Measurements from ENCODE around the gene FAF1. TPM values are rescaled to one million over a fixed set of nuclear protein-coding genes. Genes with fewer than 3 reads are reported as not detected.

Gene FAF1
- total and polyA plus RNA-seq, 2 of the 8 experiments (the other 6 are each of a cell fraction or from before 2014, with no cell fraction given): 10.8 to 65.9 TPM

- H2BK12ac ChIP-seq (ENCODE audit: low read depth, low read length): no peak overlapping the region
- H4K20me1 ChIP-seq (replicated peaks in 1 of 2; ENCODE audit: control insufficient read depth in 1 of 2, insufficient read depth in 2 of 2, low read length in 2 of 2): peaks cover 0 to 2% of the 10 kb centered on the region in 2 experiments
- ChIA-PET CTCF (ENCODE audit: partially characterized antibody) (no interaction called here), POLR2A (ENCODE audit: partially characterized antibody) (no interaction called here)
- no peak overlapping the region for H2AFZ ChIP-seq (ENCODE audit: low read length)
- H2BK15ac ChIP-seq (ENCODE audit: low read length): no peak overlapping the region
- peaks cover 0 to 23% of the 10 kb centered on the region in 2 experiments; a peak in 1 of 4 replicates for H3K79me2 ChIP-seq (ENCODE audit: control insufficient read depth in 1 of 2, insufficient read depth in 2 of 2, low read length in 2 of 2)
- no peaks in the 10 kb centered on the region for H3K27me3 ChIP-seq (replicated peaks in 1 of 4; ENCODE audit: control insufficient read depth in 3 of 4, extremely low read depth in 1 of 4, insufficient read depth in 3 of 4, low read length in 3 of 4)
- H3K18ac ChIP-seq (ENCODE audit: extremely low read depth, low read length): no peak overlapping the region
- H2AK5ac ChIP-seq (ENCODE audit: low read depth, low read length): no peak overlapping the region
- FAIRE-seq: no peak
- no peak for TF ChIP-seq SIN3A (conservative IDR thresholded peaks at IDR 0.05 in 1 of 2, IDR thresholded peaks at IDR 0.05 in 1 of 2; ENCODE audit: low read depth in 1 of 2, low read length in 2 of 2)
- H2BK120ac ChIP-seq (replicated peaks; ENCODE audit: low read depth, low read length): no peak overlapping the region
- no peak for DNase-seq (ENCODE audit: low read depth in 1 of 2, low spot score in 2 of 2)
- H3K4me3 ChIP-seq (ENCODE audit: extremely low read depth in 1 of 4, insufficient read depth in 2 of 4, low read depth in 3 of 4, low read length in 4 of 4): no peak overlapping the region
- no peak overlapping the region for H4K5ac ChIP-seq (ENCODE audit: insufficient read length, low read depth, low read length)
- H3K14ac ChIP-seq (ENCODE audit: insufficient read length): no peak overlapping the region
- no peak overlapping the region for H3K56ac ChIP-seq (replicated peaks; ENCODE audit: insufficient read length, low read depth, low read length)
- peaks cover 0 to 5% of the 10 kb centered on the region in 2 experiments; a peak in 1 of 4 replicates for H3K9me3 ChIP-seq (ENCODE audit: insufficient read depth in 2 of 2, low read depth in 1 of 2, low read length in 1 of 2)
- H2BK20ac ChIP-seq (ENCODE audit: low read length): no peak overlapping the region
- no peak overlapping the region for H3K4ac ChIP-seq (replicated peaks; ENCODE audit: insufficient read length, low read depth, low read length)
- no peaks in the 10 kb centered on the region for H3K36me3 ChIP-seq (ENCODE audit: control insufficient read depth in 2 of 4, insufficient read depth in 4 of 4, low read length in 3 of 4)
- peaks cover 0 to 4% (median 0%) of the 10 kb centered on the region in 4 experiments; a peak in 2 of 7 replicates for H3K4me1 ChIP-seq (replicated peaks in 1 of 4; ENCODE audit: control insufficient read depth in 3 of 4, insufficient read depth in 4 of 4, low read length in 3 of 4)
- H3K9ac ChIP-seq (replicated peaks in 1 of 4; ENCODE audit: extremely low read depth in 1 of 4, low read depth in 3 of 4, low read length in 3 of 4): no peak overlapping the region
- no peak overlapping the region for H4K8ac ChIP-seq (ENCODE audit: extremely low read depth, insufficient read depth, low read length)
- 82% methylated on average over 1 of the region's 1 CpG; no CpG with 5 or more reads in 1 of the 2 experiments for WGBS, 2 experiments (ENCODE audit: extremely low coverage in 1 of 2, insufficient coverage in 1 of 2, insufficient read length in 1 of 2, insufficient replicate concordance in 2 of 2, low coverage in 1 of 2, low lambda C conversion rate in 2 of 2, missing lambda C conversion rate in 1 of 2)
- no peak overlapping the region for H4K91ac ChIP-seq (replicated peaks; ENCODE audit: insufficient read length, low read length)
- H3K23ac ChIP-seq (ENCODE audit: insufficient read length): no peak overlapping the region
- no peaks in the 10 kb centered on the region for H3K23me2 ChIP-seq (ENCODE audit: low read depth, low read length)
- no peak overlapping the region for H2BK5ac ChIP-seq (ENCODE audit: low read depth, low read length)
- H3K4me2 ChIP-seq (ENCODE audit: insufficient read depth in 1 of 2, low read depth in 2 of 2, low read length in 2 of 2): no peak overlapping the region
- H3K79me1 ChIP-seq (ENCODE audit: low read depth, low read length): peaks cover 4% of the 10 kb centered on the region
- H3K27ac ChIP-seq (ENCODE audit: low read depth, low read length): no peak overlapping the region
Measured at GRCh38 chr1:50913954-50914353, 46.1 kb downstream of the FAF1 start.

All from H1 (cell line).